HG03066 (cell line): ENCODE data around the gene MIEN1.
"Not testable (repeated sequence)": the region's sequence is repeated elsewhere in the genome, so short reads cannot be mapped to it uniquely, and the experiment has no call there.

ENCODE experiments used
- ATAC-seq: cut with Tn5 transposase; IDR thresholded peaks from one replicate; pipeline ENCODE4 v1.9.1; 2021; ENCODE audit warnings: low read depth; ENCODE audit not compliant: unreplicated experiment

Gene MIEN1

GRCh38 chr17:39701784-39702422 is 28.4 kb downstream of the MIEN1 start:
- no peak for ATAC-seq

DNA sequence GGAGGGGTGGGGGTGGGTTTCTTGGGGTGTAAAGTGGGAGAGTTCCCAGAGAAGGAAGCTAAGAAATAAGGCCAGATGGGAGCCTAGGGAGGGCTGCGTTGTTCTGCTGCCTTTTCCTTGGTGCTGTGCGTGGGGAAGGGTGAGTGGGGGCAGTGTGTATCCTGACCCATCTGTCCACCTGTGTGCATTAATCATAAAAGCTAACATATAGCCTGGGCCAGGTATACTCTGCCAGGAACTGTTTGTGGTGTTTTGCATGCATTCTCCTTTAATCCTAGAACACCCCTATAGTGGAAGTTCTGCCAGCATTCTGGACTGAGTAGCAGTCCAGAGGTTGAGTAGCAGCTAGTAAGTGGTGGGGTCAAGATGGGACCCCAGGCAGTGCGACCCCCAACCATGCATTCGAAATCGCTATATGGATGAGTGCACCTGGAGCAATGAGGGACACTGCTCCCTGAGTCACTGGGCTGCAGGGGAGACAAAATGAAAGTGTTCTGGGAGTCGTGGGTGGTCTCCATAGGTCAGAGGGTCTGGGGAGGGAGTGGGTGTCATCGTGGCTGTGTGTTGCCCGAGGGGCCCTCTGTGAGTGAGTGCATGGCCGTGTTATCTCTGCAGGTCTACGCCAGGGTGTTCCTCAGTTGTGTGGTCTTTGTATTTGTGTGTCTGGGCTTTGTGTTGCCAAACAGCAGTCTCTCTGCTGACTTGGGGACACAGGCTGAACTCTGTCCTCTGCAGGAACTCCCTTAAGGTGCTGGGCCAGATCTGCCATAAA is 29.1 kb downstream of the MIEN1 start:
- no peak for ATAC-seq

GRCh38 chr17:39700148-39700987 is 30.0 kb downstream of the MIEN1 start:
- no peak for ATAC-seq

DNA sequence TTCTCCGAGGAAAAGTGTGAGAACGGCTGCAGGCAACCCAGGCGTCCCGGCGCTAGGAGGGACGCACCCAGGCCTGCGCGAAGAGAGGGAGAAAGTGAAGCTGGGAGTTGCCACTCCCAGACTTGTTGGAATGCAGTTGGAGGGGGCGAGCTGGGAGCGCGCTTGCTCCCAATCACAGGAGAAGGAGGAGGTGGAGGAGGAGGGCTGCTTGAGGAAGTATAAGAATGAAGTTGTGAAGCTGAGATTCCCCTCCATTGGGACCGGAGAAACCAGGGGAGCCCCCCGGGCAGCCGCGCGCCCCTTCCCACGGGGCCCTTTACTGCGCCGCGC is 30.5 kb downstream of the MIEN1 start, which contains the start of gene ERBB2:
Gene ERBB2 (plus strand): TSS at position 247 of the 330 bp plus-strand sequence. CDS start 175 bp downstream, outside the sequence.
- ATAC-seq = no peak

GRCh38 chr17:39699157-39699817 is 31.0 kb downstream of the MIEN1 start:
- ATAC-seq = not testable (repeated sequence)

DNA sequence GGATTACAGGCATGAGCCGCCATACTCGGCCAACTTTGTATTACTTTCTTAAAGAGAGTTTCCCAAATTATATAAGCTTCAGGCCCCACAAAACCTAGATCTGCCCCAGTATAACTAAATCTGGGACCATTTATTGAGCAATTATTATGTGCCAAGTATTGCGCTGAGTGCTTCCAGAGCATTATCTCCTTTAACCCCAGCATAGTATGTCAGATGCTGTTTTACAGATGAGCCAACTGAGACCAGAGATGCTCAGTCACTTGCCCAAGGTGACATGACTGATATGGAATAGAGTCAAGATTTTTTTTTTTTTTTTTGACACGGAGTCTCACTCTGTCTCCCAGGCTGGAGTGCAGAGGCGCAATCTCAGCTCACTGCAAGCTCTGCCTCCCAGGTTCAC is 32.4 kb downstream of the MIEN1 start:
- ATAC-seq = no peak

GRCh38 chr17:39696731-39697130 is 33.6 kb downstream of the MIEN1 start:
- ATAC-seq = no peak

- no peak for ATAC-seq
Measured at GRCh38 chr17:39695089-39695474, 35.2 kb downstream of the MIEN1 start.

DNA sequence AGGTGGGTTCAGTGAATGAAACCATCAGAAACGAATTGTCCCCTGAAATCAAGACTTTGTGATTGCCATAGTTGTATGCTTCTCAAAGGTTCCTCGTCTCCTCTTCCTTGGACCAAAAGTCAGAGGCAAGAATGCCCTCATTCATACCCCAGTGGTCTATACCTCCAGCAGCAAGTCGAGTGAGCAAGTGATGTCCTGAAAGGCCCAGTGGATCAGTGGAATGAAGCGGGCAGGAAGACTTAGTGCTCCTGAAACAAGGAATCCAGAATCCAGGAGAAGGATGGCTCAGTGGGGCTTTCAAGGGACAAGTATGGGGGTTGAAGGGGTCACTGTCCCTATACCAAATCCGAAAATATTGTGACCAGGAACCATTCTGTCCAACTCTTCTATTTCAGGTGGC is 35.7 kb downstream of the MIEN1 start:
- ATAC-seq = no peak

GRCh38 chr17:39688945-39689344 is 41.4 kb downstream of the MIEN1 start:
- ATAC-seq = no peak

DNA sequence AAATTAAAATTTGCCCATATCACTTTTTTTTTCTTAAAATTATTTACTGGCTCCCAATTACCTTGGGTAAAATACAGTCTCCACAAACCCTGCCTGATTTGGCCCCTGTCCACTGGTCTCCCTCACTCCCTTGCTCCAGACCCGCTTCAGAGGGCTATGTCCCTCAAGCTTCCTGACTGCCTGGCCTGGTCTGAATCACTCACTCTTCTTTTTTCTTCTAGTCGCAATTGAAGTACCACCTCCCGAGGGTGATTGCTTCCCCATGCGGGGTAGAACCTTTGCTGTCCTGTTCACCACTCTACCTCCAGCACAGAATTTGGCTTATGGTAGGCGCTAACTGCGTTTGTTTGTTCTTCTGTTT is 41.9 kb downstream of the MIEN1 start:
- no peak for ATAC-seq

- peak; percentile 83 for ATAC-seq
Measured at GRCh38 chr17:39687546-39688474, 42.5 kb downstream of the MIEN1 start, which contains the start of gene PGAP3. PGAP3 (minus strand) TSS chr17:39688057; CDS start chr17:39688014, 43 bp downstream.

DNA sequence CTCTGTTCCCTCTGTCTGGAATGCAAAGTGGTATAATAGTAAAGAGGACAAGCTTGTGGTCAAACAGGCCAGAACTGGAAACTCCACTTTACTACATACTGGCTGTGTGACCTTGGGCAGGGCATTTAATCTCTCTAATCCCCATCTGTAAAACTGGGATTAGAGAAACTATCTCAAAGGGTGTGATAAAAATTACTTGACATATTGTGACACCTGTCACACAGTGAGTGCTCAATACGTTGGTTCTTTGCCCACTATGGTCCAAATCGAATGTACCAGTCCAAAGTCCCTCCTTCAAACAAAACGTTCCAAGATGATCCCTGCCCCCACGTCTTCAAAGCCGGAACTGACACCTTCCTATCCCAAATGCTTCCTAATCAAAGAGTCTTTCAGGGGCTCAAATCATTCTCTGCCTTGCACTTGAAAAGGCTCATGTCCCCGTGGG is 43.2 kb downstream of the MIEN1 start:
- ATAC-seq = no peak

DNA sequence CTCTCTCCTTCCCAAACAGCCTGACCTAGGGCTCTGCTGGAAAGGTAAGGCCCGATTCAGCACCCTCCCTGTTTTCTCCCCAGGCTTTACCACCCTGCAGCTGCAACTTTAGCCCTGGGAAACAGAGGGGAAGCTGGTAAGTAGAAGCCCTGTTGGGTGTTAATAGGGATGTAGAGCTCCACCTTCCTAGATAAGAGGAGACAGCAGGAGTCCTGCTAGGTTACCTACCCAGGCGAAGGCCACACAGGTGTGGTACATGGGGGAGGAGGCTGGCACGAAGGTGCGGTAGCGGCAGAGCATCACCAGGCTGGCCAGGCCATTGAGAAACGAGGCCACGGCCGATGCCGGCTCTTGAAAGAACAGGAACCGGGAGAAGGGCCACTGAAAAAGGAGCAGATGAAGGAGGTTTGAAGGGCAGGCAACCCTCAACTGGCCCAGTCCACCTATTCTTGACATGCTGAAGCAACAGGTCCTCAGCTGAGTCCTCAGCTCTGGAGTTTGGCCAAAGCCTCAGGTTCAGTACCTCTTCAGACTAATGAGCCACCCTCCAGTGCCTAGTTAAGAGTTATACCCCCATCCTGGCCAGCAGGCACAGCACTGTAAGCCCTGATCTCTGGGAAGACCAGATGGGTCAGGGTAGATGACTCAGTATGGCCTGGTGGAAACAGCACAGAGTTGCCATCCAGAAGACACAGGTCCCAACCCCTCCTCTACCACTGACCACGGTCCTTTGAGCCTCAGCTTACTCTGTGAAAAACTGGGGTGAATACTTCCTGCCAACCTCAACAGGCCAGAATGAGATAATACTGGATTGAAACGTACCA is 45.8 kb downstream of the MIEN1 start:
- no peak for ATAC-seq

DNA sequence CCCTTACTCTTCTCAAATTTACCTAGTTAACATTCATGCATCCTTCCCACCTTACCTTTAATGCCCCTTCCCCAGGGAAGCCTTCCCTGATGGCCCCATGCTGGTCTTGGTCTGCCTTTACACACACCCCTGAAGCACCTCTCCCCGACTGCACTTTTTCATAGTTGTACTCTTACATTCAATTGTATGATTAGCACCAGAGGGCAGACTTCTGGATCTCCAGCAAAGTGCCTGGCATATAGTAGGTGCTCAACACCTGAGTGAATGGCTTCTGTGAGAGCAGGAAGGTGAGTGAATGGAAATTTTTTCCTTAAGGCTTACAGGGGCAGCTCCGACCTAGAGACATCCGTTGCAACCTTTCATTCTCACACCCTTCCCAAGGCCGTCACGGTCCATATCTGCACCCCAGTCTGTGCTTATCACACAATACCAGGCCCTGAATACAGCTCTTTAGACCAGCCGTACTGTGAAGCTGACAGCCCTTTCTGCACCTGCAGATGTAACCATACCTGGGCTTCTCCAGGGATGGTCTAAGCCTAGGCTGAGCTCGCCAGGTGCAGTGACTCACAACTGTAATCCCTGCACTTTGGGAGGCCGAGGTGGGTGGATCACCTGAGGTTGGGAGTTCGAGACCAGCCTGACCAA is 46.9 kb downstream of the MIEN1 start:
- ATAC-seq = no peak

- ATAC-seq = no peak
Measured at GRCh38 chr17:39679521-39680192, 50.7 kb downstream of the MIEN1 start.
